ENCODE data around the gene PPP3R1.

PPP3R1 gene

GRCh38 chr2:68252400-68253218 is at the start of gene PPP3R1:
Gene PPP3R1, minus strand, starts transcription at chr2:68252532. Its CDS starts 405 bp downstream, at chr2:68252127.
- peak; percentile 73 to 98 (median 95) for DNase-seq

DNA sequence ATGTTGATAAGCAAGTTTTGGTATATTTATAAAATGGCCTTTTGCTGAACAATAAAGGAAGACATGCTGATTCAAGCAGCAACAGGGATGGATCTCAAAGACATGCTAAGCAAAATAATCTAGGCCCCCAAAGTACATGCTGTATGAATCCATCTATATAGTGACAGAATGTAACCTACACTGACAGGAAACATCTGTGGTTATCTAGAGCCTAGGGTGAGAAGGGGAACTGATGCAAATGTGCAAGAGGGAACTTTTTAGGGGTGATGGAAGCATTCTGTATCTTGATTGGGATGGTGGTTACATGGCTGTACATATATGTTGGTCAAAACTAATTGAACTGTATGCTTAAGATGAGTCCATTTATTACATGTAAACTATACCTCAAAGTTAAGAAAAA is 43.2 kb upstream of the PPP3R1 start:
- no peak for DNase-seq

- no peak for DNase-seq
Observed at GRCh38 chr2:68294913-68295312, 42.6 kb upstream of the PPP3R1 start.

- DNase-seq, result no peak
Observed at GRCh38 chr2:68294187-68294586, 41.9 kb upstream of the PPP3R1 start.

DNA sequence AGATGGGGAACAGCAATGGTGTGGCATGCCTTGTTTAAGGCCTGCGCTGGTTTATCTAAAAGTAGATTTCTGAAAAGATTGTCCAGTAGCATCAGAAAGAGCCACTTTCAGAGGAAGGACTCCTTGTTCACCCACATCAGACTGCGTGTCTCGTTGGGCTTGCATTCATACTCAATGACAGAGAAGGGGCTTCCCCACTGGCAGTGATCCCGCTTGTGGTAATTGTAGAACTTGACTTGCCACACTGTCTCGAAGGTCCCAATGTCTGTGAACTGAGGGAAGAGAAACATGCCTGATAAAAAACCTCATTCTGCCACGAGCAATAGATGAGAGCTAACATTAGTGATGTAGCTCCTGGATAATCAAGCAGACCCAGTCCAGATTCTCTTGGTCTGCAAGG is 41.4 kb upstream of the PPP3R1 start:
- DNase-seq, result no peak

DNA sequence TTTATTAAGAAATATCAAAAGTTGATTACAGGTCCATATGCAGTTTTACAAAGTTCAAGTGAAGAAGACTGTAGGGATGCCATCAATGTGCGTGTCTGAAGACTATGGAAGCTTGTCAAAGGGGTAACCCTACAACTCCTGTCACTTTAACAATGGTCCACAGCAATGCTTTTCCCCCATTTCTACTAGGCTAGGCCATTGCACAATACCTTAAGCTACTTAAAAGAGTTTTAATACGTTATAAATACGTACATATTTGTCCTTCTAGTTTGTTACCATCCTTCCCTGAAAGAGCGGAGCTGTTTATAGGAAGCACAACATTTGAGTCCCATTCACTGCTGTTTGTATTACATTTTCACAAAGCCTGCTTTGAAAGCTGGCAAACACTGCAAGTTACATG is 40.7 kb upstream of the PPP3R1 start:
- no peak for DNase-seq

GRCh38 chr2:68292108-68292710 is 39.9 kb upstream of the PPP3R1 start:
- DNase-seq, result peak in 1 of 51 donors; percentile 15

GRCh38 chr2:68291314-68291713 is 39.0 kb upstream of the PPP3R1 start:
- DNase-seq, result no peak

DNA sequence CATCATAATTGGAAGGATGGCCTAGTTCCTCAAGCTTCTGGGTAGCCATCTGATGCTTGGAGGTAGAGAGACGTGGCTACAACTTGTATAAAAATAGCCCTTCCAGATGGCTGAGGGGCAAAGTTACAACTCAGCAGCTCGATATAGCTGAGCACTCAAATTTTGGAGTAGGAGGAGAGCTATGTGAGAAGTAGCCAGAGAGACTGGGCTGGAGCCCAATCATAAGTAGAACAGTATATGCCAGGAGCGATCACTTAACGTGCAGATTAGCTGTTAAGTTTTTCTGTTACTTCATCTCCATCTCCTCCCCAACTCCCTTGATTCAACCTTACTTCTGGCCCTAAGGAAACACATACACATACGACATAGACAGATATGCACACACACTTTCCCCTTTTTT is 38.6 kb upstream of the PPP3R1 start:
- DNase-seq, result no peak

- DNase-seq, result peak in 11 of 51 donors; percentile 7 to 35 (median 21)
Observed at GRCh38 chr2:68287580-68288441, 35.5 kb upstream of the PPP3R1 start.

DNA sequence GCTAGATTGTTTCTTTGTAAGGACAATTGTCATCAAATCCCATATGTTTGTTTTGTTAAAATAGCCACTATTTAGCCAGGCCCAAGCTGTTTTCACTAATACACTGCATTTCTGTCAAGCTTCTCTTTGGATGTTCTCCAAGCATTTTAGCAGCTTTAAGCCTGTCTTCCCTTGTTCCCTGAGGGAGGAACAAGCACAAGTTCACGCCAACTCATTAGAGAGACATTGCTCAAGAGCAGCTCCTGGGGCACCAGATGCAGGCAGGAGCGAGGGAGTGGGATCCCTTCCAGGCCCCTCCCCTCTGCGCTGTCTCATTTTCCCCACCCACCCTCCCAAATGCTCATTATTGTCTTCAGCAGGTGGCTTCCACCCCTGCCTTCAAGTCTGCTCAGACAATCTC is 32.6 kb upstream of the PPP3R1 start:
- peak in 9 of 51 donors; percentile 5 to 51 (median 26) for DNase-seq

GRCh38 chr2:68283419-68283812 is 31.1 kb upstream of the PPP3R1 start:
- no peak for DNase-seq

GRCh38 chr2:68282811-68283418 is 30.6 kb upstream of the PPP3R1 start:
- DNase-seq, result peak in 3 of 51 donors; percentile 2 to 20 (median 11)

DNA sequence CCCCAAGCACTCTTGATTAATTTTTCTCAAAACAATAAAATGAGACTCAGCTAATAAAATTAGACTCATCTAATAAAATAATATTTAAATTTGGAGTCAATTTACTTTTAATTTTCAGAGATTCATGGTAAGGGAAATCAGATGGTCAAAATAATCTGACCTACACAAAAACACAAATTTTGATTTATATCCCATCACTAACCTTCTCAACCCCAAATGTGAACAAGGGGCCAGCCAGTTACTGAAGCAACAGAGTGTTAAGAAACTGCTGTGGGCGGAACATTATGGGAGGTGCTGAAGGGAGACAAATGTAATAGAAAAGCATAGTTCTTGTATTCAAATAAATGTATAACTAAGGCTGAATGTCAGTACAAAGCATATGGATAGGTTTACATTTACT is 28.5 kb upstream of the PPP3R1 start:
- no peak for DNase-seq

GRCh38 chr2:68280348-68280747 is 28.0 kb upstream of the PPP3R1 start:
- no peak for DNase-seq

GRCh38 chr2:68279691-68280090 is 27.4 kb upstream of the PPP3R1 start:
- DNase-seq, result no peak

DNA sequence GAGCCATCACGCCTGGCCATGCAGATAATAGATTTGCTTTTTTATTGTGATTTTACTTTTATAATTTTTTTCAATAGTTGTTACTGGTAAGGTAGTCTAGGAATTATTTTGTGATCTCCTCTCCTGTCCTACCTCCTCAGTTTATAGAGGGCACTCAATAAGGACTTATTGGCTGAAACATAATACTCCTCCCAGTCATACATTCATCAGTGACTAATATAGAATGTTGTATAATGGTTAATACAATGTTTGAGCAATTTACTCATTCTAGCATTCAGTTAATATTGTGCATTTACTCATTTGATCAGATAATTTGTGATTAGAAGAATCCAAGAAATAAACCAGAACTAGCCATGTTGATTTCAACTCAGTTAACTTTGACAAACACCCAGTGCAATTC is 25.8 kb upstream of the PPP3R1 start:
- no peak for DNase-seq

- DNase-seq, result no peak
Observed at GRCh38 chr2:68274022-68274421, 21.7 kb upstream of the PPP3R1 start.

DNA sequence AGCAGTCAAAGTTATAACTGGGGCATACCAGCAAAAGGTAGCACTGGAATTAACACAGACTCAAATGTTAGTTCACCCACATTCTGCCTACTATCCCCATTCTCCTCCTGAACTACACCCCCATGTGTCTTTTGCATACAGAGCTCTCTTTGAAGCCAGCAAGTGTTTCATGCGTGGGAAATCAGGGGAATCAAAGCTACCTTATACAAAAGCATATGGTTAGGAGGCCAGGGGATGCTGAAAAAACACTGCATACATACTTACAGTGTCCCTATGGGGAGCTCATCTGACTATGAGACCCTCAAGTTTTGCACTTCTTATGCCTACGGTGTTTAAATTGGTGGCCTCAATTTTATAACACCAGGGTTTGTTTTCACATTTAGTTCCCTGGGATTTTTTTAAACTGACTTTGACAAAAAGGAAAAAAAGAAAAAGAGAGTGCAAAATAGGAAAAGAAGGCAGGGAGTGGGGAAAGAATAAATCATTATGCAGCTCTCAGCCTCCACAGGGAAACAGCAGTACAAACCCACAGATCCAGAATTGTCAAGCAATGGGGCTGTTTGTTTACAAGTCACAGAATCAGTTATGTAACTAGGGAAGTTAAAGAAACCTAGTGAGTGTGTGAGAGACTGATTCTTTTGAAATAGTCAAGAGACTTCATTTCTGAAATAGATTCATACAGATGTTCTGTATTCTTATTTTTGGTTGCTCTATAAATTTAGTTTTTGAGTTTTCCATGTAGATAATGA is 20.1 kb upstream of the PPP3R1 start:
- DNase-seq, result peak in 2 of 51 donors; percentile 29 to 77

DNA sequence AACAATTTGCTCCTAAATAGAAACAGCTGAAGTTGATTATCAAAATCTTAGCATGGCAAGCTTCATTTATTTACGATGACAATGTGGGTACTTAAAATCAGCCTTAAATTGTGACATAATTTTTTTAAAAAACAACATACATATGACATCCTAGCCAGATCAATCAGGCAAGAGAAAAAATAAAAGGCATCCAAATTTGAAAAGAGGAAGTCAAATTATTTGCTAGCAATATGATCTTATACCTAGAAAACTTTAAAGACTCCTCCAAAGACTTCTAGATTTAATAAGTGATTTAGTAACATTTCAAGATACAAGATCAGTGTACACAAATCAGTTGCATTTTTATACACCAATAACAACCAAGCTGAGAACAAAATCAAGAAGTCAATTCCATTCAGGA is 14.3 kb upstream of the PPP3R1 start:
- no peak for DNase-seq

GRCh38 chr2:68263632-68264031 is 11.3 kb upstream of the PPP3R1 start:
- no peak for DNase-seq
